ENCODE data around the gene PGGHG.
"Not testable (repeated sequence)": the region's sequence is repeated elsewhere in the genome, so short reads cannot be mapped to it uniquely, and the experiment has no call there.

DNA sequence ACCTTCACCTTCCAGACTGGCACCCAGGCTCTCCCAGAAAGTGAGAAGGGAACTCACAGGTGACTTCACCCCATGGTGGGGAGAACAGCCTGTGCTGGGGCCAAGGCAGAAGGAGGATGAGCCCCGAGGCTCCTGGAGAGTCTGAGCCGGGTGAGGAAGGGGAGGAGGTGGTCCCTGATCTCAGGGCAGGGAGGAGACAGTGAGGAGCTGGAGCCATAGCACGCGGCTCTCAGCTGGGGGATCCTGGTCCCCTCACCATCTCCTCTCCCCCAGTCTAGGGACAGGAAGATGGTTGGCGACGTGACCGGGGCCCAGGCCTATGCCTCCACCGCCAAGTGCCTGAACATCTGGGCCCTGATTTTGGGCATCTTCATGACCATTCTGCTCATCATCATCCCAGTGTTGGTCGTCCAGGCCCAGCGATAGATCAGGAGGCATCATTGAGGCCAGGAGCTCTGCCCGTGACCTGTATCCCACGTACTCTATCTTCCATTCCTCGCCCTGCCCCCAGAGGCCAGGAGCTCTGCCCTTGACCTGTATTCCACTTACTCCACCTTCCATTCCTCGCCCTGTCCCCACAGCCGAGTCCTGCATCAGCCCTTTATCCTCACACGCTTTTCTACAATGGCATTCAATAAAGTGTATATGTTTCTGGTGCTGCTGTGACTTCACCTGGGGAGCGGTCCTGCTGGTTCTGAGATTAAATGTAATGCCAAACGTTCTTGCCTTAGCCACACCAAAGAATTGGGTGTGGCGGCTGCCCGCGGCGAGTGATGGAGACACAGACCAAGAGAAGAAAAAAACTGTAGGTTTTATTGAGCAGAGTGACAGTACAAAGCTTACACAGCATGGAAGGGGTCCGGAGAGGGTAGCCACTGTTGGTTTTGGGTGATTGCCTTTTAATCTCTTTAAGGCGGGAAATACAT, 20.1 kb downstream of the PGGHG start:
- TF ChIP-seq, protein P1, sequence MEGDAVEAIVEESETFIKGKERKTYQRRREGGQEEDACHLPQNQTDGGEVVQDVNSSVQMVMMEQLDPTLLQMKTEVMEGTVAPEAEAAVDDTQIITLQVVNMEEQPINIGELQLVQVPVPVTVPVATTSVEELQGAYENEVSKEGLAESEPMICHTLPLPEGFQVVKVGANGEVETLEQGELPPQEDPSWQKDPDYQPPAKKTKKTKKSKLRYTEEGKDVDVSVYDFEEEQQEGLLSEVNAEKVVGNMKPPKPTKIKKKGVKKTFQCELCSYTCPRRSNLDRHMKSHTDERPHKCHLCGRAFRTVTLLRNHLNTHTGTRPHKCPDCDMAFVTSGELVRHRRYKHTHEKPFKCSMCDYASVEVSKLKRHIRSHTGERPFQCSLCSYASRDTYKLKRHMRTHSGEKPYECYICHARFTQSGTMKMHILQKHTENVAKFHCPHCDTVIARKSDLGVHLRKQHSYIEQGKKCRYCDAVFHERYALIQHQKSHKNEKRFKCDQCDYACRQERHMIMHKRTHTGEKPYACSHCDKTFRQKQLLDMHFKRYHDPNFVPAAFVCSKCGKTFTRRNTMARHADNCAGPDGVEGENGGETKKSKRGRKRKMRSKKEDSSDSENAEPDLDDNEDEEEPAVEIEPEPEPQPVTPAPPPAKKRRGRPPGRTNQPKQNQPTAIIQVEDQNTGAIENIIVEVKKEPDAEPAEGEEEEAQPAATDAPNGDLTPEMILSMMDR (IDR thresholded peaks at IDR 0.05 in 8 of 11, conservative IDR thresholded peaks at IDR 0.05 in 3 of 11) = not testable (repeated sequence)
- not testable (repeated sequence) for TF ChIP-seq POLR2A (IDR thresholded peaks at IDR 0.05)
- peak in 2 of 3 donors; percentile 49 to 57 for TF ChIP-seq POLR2AphosphoS5 (IDR thresholded peaks at IDR 0.05)

Data from spleen (tissue), 7 donors.